Fibroblast of skin of left quadriceps (primary cell): ENCODE results near the gene PRF1.
A peak's percentile ranks its signal among the peaks of the same experiment; 100 is the strongest.

ENCODE experiments used
- DNase-seq, 2 experiments: peaks; one replicate each; pipeline ENCODE4 v3.0.0-alpha.2; 2013; ENCODE audit warnings: low read depth in 2 of 2

Gene PRF1

DNA sequence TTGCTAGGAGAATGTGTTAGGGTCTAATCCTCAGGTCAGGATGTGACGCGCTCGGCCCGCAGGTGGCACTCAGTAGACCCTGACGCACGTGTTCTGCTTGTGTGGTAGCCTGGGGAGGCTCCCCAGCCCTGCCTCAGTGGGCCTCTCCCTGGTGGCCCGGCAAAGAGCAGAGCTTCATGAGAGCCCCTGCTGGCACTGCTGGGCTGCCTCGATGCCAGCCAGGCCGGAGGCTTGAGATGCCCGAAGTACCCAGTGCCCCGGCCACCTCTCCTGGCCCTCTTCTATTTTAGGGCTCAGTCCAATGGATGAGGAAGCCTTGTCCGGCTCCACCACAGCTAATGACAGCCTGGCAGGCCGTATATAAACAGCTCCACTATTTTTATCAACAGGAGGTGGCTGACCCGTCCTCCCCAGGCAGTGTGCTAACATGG lies 42.0 kb downstream of the PRF1 start:
- no peak for DNase-seq

- no peak for DNase-seq
Measured at GRCh38 chr10:70559861-70560260, 42.7 kb downstream of the PRF1 start.

- DNase-seq: no peak
Measured at GRCh38 chr10:70558871-70559810, 43.4 kb downstream of the PRF1 start.

DNA sequence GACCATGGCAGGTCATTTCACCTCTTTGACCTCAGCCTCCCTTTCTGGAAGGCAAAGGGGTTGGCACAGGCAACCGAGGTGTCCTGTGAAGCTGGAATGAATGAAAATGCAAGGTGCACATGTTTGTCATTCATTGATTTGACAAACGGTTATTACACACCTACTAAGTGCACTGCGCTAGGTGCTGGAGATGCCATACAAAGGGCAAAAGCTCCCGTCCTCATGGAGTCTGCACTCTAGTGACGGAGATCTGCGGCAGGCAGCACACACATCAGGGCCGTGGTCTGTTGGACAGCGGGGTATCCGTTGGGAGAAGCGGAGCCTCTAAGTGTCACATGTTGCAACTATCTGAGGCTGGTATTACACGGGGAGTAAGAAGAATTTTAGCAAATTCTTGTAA lies 44.2 kb downstream of the PRF1 start:
- DNase-seq: no peak

DNA sequence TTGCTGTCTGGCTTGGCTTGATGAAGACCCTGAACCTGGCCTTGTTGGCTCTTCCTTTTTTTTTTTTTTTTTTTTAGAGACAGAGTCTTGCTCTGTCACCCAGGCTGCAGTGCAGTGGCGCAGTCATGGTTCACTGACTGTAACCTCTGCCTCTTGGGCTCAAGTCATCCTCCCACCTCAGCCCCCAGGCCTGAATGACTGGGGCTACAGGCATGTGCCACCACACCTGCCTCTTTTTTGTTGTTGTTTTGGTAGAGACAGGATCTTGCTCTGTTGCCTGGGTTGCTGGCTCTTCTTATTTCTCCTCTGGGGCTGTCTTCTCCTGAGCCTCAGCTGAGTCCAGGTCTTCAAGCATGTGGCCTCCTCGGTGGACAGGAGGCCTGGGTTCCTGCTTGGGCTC lies 44.7 kb downstream of the PRF1 start:
- no peak for DNase-seq

- no peak for DNase-seq
Measured at GRCh38 chr10:70557086-70557845, 45.3 kb downstream of the PRF1 start.

GRCh38 chr10:70555371-70555770 lies 47.2 kb downstream of the PRF1 start:
- no peak for DNase-seq

DNA sequence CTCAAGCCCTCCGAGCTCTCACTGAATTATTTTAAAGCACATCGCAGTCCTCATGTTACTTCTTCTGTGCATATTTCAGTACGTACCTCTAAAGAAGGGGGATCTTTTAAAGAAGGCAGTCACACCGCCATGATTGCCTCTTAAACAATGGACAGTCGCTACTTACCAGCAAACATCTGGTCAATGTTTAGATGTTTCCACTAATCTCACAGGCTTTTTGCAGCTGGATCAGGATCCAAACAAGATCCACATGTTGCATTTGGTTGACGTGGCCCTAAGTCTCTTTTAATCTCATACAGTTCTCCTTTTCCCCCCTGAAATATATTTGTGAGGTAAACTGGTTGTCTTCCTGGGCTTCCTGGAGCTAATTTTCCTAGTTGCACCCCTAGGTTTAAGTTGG lies 50.0 kb downstream of the PRF1 start:
- DNase-seq: peak in 1 of 2 experiments; percentile 33

DNA sequence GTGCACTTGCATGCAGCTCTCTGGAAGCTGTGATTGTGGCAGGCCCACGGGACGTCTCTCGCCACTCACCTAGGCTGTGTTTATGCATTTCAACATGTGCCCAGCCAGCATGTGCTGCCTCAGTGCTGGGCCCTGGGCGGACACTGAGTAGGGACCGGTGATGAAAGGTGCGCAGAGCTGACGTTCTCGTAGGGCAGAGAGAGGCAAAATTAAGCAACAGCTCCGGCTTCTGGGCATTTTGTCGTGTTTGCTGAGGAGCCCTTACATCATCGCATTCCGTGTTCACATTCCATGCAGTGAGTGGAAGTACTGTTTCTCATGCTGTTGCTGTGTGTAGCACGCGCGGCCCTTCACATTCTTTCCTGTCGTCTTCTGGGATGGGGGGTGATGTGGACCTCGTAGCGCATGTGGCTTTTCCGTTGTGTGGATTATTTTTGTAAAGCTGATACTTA lies 50.5 kb downstream of the PRF1 start:
- peak; percentile 89 to 91 for DNase-seq

GRCh38 chr10:70551466-70551865 lies 51.1 kb downstream of the PRF1 start:
- DNase-seq: no peak

- DNase-seq: no peak
Measured at GRCh38 chr10:70550459-70550858, 52.1 kb downstream of the PRF1 start.

- peak in 1 of 2 experiments; percentile 34 for DNase-seq
Measured at GRCh38 chr10:70549962-70550458, 52.5 kb downstream of the PRF1 start.

GRCh38 chr10:70549351-70549961 lies 53.1 kb downstream of the PRF1 start:
- DNase-seq: no peak
